ENCODE results near the gene TIAM1.

The TIAM1 gene

DNA sequence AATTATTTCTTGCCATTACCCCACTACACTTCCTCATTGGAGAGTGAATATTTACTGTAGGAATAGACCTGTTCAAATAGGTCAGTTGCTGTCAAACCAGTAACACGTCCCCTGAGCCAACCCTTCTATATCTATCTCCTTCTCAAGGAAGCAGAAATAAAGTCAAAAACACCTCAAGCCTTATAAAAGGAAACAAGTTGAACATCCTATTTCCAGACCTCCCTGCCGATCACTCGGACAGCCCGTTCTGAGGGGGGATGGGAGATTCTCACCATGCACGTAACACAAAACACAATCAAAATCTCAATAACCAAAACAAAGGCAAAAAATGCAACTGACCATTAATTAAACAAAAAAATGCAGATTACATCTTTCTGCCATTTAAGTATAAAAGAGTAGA, 184.3 kb downstream of the TIAM1 start:
- no peak for DNase-seq

DNA sequence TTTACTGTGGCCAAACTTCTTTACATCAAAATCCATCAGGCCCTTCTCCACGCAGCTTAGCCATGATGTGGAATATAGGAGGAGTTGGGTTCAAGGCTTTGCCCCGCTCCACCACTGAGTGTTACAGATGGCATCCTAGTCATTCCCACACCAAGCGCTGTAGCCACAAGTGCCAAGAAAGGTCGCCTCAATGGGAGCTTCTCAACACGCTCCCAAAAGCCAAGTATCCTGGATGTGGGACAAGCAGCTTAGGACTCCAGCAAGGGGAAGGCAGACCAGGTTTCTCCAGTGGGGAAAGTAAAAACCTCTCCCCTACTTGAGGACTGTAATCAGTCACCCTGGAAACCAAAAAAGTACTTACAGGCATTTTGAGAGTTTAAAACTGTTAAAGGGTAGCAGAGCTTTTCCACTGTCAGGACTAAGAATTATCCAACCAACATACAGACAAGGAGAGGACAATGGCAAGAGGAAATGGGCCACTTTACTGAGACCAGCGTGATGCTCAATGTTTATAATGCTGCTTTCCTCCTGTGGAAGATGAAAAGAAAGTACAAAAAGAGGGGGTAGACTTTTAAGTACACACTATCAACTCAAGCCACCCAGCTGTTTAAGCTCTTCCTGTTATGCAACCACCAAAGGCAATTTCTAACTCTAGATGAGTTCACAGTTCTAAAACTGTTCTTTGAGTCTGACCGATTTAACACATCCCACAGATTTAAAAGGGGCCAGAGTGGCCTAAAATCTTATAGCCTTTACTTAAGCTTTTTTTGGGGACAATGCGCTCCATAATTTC, 185.1 kb downstream of the TIAM1 start:
- DNase-seq = no peak

DNA sequence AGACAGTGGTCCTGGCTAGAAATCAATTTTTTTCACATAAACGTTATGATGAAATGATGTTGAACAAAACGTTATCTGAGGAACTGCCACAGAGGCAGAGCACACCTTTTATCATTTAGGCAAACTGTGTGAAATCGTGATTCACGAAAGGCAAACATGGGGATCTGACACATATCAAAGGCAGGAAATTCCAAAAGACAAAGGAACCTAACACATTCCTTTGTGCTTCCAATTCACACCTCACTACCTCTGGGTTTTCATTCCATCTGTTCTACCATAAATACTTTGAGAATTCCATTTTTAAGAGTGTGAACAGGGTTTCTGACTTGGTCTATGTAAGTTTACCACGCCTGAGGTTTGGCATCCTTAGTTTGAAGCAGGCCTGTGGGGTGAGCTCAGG, 186.3 kb downstream of the TIAM1 start:
- DNase-seq = no peak

DNA sequence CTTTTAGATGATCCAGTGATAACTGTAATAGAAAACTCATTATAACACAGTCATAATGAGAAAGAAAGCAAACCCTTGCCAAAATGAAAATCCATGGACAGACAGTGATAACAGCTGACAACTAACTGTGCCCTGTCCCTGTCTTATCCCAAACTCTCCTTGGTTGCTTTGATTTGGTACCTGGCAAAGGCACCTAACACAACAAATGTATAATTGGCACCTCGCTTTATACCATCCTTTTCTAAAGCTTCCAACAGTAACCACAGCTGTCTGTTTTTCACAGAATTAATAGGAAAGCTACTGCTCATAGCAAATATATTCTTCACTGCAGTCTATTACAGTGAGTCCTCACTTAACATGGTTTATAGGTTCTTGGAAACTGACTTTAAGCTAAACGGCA, 187.4 kb downstream of the TIAM1 start:
- DNase-seq = no peak

DNA sequence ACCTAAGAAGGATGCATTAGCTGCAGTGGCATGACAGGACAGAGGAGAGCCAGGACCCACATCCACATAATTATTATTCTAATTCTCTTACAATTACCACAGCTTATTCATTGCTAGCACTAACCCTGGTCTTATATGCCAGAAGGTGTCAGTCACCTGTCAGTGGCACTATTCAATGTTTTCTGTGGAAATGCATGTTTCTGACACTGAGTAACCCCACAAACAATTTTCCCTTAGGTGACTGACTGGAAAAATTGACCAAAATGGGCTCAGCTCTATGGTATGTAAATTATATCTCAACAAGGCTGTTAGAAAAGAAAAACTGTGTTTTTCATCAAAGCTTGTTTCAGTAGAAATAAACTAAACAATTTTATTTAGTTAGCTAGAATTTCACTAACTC, 187.9 kb downstream of the TIAM1 start:
- DNase-seq = no peak

DNA sequence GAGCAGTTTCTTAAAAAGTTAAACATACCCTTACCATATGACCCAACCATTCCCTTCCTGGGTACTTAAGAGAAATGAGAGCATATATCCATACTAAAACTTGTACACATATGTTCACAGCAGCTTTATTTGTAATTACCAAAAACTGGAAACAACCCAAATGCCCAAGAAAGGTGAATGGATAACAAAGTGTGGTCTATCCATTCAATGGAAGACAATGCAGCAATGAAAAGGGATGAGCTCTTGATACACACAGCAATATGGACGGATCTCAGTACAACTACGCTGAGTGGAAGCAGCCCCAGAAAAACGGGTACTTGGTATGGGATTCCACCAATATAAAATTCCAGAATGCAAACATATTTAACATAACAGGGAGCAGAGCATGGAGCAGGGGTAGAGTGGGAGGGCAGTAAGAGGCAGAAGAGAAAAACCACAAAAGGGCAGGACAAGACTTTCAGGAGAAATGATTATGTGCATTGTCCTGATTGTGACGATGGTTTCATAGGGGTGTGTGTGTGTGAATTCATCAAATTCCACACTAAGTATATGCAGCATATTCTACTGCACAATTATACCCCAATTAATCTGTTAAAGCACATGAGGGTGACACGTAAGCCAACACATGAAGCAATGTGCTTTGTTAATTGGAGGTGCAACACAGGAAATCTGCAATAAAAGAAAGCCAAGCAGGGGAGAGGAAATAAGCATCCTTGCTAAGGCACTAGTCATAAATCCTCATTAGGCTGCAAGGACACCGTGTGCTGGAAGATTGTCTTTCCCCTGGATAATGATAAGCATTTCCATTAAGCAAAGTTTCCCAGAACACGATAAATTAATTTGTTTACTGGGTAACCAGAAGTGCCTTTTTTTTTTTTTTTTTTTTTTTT, 192.7 kb downstream of the TIAM1 start:
- DNase-seq = no peak

DNA sequence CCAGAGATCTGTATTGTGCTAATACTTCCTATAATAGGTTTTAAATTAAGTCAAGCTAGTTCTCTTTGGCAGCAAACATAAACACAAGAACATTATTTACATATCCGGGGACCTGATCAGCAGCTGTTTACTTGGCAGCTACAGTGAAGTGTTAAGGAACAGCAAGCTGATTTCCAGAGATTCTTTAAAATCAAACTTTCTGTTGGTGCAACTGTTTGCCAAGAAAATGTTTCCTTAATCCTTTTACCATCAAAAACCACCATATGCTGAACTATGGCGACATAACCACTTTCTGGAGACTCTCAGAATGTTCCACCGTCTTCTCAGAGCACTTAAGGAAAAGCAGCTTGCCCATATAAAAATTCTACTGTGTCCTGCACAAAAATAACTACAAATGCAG, 198.8 kb downstream of the TIAM1 start:
- DNase-seq = no peak

DNA sequence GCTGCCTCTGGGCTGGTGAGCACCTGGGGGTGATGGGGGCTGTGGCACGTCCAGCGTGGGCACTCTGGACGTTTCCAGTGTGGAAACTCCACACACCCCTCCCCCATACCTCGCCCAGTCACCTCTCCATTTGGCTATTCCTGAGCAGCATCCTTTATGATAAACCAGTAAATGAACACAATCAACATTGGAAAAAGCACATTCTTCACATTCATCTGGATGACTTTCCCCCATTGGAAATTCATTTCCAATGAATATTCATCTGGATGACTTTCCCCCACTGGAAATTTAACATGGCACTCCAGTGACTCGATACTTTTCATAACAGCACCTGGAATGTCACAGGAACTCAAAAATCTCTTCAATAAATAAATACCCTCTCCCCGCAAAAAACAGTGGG, 201.0 kb downstream of the TIAM1 start:
- no peak for DNase-seq

DNA sequence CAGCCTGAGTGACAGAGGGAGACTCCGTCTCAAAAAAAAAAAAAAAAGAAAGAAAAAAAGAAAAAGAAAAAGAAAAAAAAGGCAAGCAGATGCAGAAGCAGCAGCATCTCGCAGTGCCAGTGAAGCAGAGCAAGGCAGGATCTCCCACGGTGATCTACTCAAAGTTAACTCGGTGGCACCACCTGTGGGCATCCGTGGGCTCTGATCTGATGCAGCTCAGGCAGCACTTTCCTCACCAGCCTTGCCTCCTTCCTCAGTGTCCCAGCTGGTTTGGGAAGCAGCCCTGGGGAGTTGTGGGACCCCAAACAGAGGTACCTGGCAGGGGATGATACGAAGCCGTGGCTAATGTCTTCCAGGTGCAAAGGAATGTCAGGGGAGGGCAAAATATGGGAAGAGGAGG, 201.5 kb downstream of the TIAM1 start:
- DNase-seq = no peak

DNA sequence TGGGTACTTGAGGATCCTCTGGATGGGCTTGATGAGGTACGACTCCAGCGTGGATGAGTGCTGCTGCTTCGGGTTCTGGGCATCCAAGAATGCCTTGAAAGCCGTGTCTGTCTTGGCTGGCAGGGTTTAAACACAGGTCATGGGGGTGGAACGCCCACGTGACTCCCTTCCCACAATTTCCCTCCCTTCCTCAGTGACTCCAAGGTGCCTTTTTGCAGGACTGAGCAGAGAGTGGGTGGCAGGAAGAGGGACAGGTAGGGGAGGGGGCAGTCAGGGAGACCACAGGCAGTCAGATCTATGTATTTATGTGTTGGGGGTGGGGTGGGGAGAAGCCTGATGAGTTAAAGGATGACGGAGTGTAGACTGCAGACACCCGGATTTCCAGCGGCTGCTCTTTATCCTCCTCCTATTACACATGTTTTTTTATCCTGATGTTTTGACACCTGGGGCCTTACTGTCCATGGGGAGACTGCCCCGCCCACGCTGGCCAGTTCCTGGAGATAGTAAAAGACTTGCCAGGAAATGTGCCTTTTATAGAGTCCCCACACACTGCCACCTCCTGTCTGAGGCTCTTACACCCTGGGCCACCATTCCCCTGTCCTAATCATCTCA, 202.6 kb downstream of the TIAM1 start:
- no peak for DNase-seq

DNA sequence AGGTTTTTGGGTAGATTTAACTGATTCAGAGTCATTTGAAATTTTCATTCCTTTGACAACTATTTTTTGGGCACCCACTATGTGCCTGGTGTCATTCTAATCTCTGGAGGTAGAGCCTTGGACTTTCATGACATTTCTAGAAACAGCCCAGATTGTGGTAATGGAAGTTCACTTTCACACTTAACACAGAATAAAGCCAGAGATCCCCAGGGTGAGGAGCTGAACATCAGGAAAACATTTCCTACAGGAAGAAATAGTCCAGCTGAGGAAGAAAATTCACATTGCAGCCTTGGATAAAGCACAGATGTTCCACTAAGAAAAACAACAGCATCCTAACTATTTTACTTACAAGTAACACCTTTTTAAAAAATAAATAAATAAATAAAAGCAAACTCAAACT, 203.4 kb downstream of the TIAM1 start:
- no peak for DNase-seq

DNA sequence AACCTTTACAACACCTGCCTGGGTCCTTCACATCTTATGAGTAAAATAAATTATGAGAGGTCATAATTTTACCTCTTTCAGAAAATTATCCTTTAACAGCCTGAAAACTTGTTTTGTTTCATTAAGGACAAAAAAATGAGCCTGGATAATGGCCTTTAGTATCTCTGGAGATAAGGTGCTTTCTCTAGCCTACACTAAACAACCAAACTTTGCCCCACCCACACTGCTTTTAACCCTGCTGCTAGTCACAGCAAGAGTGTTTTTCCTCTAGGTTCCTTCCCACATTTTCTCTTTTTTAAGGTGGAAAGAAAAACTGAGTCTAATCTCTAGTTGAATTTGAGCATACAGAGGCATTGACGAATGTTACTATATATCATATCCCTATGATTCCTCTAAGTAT, 204.0 kb downstream of the TIAM1 start:
- no peak for DNase-seq

DNA sequence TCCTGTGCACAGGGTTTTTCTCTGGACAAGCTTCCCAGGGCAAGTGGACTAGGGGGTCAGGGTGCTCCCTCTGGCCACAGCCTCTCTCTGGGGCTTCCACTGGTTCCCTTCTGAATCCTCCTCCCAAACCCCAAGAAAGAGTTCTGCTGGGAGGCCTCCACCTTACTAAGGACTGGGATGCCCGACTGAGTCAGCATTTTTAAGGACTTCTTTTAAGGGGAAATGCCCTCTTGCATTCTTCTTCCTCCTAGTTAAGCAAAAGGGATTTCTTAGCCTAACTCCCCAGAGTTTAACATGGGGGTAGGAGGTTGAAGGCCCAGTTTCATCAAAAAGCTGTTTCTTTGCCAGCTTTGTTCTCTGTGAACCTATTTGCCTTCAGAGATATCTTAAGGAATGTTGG, 206.1 kb downstream of the TIAM1 start:
- no peak for DNase-seq

DNA sequence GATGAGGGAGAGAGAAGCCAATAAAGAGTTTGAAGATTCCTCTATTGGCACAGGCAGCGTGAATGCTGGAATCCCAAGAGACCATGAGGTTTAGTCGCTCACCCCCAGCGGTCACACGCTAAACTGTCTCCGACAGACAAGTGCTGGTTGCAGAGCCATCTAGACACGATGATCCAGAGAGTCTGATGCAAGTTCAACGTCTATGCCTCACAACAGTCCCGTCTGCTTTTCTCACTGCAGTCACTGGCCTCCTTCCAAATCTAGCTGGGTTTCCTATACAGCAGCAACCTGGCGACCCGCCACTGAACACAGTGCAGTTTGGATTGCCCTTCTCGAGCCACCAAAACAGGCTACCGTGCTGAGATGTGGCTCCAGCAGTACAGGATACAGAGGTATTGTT, 207.2 kb downstream of the TIAM1 start:
- DNase-seq = no peak

DNA sequence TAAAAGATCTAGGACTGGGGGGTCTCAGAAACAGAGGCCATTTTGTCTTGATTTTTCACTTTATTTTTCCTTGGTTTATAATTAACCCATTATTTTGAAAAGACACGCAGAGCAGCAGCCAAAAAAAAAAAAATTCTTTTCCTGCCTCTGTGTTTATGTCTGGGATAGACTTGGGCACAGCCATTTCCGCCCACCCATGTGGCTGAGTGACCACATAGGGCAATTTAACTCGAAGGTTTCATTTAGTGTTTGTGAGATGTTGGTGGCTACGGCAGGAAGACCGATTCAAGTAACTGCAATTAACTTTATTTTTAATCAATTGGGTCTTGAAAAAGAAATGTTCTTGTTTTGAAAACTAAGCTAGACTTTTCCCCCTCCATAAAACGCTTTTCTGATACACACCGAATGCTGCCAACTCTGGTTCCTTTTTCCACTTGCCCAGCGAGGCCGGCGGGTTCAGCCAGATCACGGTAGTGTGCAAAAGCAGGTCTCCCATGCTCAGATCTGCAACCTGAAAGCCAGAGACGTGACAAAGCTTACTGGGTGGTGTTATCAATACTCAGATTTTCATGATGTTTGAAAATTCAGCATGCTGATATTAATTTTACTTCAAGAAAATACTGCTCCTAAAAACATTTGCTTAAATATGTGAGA, 208.4 kb downstream of the TIAM1 start:
- no peak for DNase-seq

DNA sequence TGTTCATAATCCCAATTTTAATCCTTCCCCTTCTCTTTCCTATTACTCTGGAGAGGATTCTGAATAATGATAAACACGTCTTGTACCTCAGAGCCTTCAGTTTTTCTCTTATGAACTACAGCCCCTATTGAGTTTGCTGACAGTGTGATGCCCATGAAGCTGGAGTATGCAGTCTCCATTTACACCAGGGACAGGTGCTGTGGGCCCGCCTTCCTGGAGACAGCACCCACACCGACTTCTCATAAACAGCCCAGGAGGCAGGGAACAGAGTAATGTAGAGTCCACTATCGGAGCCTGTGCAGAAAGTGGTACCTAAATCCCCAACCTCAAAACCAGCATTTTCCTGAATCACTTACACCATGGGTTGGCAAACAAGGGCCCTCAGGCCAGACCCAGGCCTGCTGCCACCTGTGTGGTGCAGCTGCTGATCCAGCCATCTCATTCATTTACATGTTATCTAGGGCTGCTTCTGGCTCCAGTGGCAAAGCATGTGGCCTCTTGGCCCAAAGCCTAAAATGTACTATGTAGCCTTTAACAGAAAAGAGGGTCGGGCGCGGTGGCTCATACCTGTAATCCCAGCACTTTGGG, 210.7 kb downstream of the TIAM1 start:
- DNase-seq = no peak

DNA sequence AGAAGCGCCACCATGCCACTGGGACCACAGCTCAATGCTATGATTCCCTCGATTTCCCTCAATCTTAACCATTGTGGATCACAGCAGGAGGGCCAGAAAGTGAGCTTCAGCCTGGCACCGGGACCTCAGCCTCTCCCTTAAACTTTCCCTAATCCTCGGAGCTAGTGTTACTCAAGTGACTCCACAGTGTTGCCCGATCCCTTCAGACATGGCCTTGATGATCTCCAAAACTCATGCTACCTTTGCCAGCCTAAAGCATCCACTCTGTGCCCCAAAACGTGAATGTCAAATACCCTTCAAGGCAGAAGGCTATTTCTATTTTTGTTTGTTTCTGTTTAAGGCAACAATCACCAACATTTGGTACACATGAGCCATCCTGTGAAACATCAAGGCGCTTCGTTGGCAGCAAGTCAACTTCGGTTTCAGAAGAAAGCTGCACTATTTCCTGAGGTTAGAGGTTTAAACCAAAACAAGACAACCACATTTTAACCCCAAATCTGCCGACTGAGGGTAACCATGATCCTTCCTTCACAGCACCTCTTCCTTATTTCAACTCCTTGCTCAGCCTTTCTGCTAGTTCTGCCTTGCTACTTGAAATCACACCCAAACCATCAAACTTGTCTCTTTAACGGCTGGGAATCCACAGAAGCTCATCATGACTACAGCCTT, 211.4 kb downstream of the TIAM1 start:
- peak; percentile 4 for DNase-seq

DNA sequence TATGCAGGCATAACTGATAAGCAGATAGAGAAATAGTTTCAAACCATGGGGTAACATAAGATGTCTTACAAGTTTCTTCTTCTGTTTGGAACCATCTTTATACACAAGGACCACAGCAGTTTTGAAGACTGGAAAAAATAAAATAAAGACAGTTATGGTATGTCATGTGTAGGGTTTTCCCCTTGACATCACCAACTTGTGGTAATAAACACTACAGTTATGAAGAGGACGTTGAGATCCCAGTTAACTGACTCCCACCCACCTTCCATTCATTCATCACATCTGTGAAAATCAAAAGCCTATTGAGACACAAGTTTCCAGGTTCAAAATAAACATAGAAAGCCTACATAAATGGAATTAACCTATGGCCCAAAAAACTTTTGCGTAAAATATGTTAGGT, 213.2 kb downstream of the TIAM1 start:
- no peak for DNase-seq

DNA sequence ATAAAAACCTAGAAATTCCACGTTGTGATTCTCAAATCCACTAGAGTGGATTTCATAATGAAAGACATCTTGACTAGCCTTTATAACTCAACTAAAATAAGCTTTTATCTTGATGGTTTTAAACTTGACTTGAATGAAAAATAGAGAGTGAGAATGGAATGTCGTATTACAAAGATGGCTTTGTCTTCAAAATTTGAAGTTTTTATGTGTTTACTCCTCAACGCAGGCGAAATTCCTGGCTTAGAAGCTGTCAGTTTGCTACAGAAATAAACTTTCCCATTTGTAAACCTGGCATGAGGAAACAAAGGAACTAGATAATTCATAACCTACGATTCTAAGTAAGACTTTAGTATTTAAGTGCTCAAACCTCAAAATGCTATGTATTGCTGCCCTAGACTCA, 215.8 kb downstream of the TIAM1 start:
- DNase-seq = no peak

DNA sequence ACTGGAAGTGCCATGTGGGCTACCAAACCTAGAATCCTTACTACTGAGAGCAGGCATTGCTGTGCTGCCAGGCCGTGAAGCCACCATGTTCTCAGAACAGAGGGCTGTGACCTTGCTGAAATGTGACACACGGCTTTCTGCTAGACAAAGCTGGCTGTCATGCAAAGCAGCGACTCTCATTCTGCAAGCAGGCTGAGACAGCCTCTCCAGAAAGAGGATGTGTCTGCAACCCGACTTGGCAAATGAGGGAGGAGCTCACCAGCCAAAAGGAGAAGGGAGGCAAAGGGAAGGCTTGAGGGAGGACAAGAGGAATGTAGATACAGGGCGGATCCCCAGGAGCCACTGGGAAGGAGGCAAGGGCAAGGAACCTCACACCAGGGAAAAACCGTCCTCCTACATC, 220.1 kb downstream of the TIAM1 start:
- no peak for DNase-seq

DNA sequence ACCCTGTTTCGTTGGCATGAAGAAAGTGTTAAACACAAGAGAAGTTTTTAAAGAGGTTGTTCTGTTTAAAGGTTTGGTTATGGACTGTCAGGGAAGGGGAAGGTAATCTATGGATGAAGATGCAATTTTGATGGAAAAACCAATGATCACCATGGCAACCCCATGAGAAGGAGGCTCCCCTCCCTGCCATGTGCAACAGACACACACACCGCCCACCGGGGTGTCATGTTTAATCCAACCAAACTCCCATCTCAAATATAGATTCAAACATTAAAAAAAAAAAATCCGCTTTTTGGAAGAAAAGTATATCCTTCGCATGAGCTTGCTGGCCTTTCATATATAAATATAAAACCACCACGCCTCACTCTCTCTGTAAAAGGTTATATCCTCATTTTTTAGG, 224.9 kb downstream of the TIAM1 start:
- DNase-seq = no peak

DNA sequence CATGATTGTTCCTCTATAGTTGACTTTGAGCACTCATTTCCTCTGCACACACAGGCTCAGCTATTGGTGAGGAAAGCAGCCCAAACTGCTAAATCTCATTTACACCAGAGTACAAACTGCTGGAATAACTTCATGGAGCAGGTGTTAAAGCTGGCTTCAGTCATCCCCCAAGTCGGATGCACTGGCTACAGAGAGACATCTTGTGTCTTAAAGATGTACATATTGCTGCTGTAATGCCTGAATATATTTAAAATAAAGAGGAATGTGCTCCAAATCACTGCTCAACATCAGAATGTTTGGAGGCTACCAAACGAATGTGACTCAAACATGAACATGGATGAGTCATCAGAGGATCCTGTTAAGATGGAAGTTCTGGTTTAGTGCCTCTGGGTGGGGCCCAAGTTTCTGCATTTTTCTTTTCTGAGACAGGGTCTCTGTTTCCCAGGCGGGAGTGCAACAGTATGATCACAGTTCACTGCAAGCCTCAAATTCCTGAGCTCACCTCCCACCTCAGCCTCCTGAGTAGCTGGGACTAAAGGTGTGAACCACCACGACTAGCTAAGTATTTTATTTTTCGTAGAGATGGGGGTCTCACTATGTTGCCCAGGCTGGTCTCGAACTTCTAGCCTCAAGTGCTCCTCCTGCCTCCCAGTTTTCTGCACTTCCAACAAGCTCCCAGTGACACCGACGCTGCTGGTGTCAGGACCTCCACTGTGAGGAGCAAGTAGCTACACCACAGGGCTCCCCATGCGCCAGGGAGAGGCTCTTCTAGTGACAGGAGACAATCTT, 226.7 kb downstream of the TIAM1 start:
- DNase-seq = no peak

Data from hematopoietic multipotent progenitor cell treated with erythropoietin and hydrocortisone succinate and interleukin-3 and kit ligand, for 8 days (in vitro differentiated cells).